ENCODE data around the gene TCHH. TPM values are rescaled to one million over a fixed set of nuclear protein-coding genes. Genes with fewer than 3 reads are reported as not detected.
A peak's percentile ranks its signal among the peaks of the same experiment; 100 is the strongest.

Gene TCHH
- total RNA-seq, 3 donors from 2014 or later = under 0.01 to 3.0 (median 0.15) TPM

DNA sequence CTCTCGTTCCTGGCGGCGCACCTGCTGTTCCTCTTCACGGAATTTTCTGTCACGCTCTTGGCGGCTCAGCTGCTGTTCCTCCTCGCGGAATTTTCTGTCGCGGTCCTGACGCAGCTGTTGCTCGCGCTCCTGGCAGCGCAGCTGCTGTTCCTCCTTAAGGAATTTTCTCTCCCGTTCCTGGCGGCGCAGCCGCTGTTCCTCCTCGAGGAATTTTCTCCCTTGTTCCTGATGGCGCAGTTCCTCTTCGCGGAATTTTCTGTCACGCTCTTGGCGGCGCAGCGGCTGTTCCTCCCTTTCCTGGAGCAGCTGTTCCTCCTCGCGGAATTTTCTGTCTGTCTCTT, 6.4 kb downstream of the TCHH start:
- Histone ChIP-seq H3K4me3 (peak overlapping the region; percentile 44 to 67 (median 48)), H3K27me3 (peaks cover 6 to 95% of the 10 kb centered on the region in 2 donors), H3K4me1 (peaks cover 0 to 10% of the 10 kb centered on the region in 2 donors)

DNA sequence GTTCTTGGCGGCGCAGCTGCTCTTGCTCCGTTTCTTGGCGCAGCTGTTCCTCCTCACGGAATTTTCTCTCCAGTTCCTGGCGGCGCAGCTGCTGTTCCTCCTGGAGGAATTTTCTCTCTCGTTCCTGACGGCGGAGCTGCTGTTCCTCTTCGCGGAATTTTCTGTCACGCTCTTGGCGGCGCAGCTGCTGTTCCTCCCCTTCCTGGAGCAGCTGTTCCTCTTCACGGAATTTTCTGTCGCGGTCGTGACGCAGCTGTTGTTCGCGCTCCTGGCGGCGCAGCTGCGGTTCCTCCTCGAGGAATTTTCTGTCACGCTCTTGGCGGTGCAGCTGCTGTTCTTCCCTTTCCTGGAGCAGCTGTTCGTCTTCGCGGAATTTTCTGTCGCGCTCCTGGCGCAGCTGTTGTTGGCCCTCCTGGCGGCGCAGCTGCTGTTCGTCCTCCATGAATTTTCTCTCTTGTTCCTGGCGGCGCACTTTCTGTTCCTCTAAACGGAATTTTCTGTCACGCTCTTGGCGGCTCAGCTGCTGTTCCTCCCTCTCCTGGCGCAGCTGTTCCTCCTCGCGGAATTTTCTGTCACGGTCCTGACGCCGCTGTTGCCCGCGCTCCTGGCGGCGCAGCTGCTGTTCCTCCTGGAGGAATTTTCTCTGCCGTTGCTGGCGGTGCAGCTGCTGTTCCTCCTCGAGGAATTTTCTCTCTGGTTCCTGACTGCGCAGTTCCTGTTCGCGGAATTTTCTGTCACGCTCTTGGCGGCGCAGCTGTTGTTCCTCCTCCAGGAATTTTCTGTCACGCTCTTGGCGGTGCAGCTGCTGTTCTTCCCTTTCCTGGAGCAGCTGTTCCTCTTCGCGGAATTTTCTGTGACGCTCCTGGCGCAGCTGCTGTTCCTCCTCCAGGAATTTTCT, 7.0 kb downstream of the TCHH start:
- intact Hi-C loops (cut with DNase I; ENCODE audit: low total_unique reads) = no loop called here
- Histone ChIP-seq H3K9me3 (no peaks in the 10 kb centered on the region), H3K4me1 (peaks cover 0 to 10% of the 10 kb centered on the region in 2 donors), H3K4me3 (peak overlapping the region; percentile 21 to 67 (median 26)), H3K27me3 (peaks cover 6 to 94% of the 10 kb centered on the region in 2 donors), H3K27ac (no peak overlapping the region), H3K36me3 (no peaks in the 10 kb centered on the region)
- TF ChIP-seq, protein P1, sequence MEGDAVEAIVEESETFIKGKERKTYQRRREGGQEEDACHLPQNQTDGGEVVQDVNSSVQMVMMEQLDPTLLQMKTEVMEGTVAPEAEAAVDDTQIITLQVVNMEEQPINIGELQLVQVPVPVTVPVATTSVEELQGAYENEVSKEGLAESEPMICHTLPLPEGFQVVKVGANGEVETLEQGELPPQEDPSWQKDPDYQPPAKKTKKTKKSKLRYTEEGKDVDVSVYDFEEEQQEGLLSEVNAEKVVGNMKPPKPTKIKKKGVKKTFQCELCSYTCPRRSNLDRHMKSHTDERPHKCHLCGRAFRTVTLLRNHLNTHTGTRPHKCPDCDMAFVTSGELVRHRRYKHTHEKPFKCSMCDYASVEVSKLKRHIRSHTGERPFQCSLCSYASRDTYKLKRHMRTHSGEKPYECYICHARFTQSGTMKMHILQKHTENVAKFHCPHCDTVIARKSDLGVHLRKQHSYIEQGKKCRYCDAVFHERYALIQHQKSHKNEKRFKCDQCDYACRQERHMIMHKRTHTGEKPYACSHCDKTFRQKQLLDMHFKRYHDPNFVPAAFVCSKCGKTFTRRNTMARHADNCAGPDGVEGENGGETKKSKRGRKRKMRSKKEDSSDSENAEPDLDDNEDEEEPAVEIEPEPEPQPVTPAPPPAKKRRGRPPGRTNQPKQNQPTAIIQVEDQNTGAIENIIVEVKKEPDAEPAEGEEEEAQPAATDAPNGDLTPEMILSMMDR (IDR thresholded peaks at IDR 0.05) = no peak
- TF ChIP-seq POLR2AphosphoS5 (IDR thresholded peaks at IDR 0.05) (no peak), POLR2A (IDR thresholded peaks at IDR 0.05) (no peak)
- no peak for DNase-seq (ENCODE audit: low spot score in 2 of 2)

More for the DNA sequence above, 6.4 kb downstream of the TCHH start:
- Histone ChIP-seq H3K36me3 (no peaks in the 10 kb centered on the region), H3K9me3 (no peaks in the 10 kb centered on the region), H3K27ac (no peak overlapping the region)
- no peak for TF ChIP-seq POLR2A (IDR thresholded peaks at IDR 0.05)
- TF ChIP-seq, protein P1 (IDR thresholded peaks at IDR 0.05) = no peak
- no peak for TF ChIP-seq POLR2AphosphoS5 (IDR thresholded peaks at IDR 0.05)
- no peak for DNase-seq (ENCODE audit: low spot score in 2 of 2)
- intact Hi-C loops (cut with DNase I; ENCODE audit: low total_unique reads) = no loop called here

DNA sequence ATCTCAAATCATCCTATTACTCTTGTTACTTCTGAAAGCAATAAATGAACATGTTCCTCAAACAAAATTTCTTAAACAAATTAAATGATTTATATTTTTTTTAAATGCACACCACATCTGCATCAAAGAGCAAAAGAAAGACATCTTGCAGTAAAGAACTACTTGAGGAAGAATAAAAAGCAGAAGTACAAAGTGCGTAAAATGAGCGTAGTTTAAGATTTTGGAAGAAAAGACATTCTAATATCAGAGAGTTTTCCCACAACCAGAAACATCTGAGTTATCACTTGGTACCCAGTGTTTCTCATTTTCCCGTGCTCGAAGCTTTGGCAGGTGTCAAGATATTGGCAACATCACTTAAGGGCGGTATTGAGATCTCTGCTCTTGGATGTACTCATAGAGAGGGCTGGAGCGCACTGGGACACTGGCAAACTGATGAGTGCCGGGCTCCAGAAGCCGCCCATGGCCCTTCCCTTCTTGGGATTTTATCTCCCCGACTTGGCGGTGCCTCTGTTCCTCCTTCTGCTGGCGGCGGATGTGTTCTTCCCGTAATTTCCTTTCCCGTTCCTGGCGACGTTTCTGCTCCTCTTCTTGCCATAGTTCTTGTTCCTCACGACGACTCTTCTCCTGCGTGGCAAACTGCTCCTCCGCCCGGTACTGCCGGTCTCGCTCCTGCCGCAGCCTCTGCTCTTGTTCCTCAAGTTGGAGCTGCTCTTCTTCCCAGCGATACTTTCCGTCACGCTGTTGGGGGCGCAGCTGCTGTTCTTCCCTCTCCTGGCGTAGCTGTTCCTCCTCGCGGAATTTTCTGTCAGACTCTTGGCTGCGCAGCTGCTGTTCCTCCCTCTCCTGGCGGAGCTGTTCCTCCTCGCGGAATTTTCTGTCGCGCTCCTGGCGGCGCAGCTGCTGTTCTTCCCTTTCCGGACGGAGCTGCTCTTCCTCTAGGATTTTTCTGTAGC, 7.9 kb downstream of the TCHH start:
- TF ChIP-seq POLR2A (IDR thresholded peaks at IDR 0.05) = no peak
- TF ChIP-seq POLR2AphosphoS5 (IDR thresholded peaks at IDR 0.05) = no peak
- TF ChIP-seq, protein P1 (IDR thresholded peaks at IDR 0.05) = no peak
- intact Hi-C loops (cut with DNase I; ENCODE audit: low total_unique reads) = no loop called here
- Histone ChIP-seq H3K4me1 (peaks cover 0 to 3% of the 10 kb centered on the region in 2 donors), H3K36me3 (no peaks in the 10 kb centered on the region), H3K27ac (no peak overlapping the region), H3K9me3 (no peaks in the 10 kb centered on the region), H3K4me3 (peak overlapping the region; percentile 21 to 67 (median 26)), H3K27me3 (peaks cover 6 to 93% of the 10 kb centered on the region in 2 donors)
- DNase-seq (ENCODE audit: low spot score in 2 of 2) = no peak

DNA sequence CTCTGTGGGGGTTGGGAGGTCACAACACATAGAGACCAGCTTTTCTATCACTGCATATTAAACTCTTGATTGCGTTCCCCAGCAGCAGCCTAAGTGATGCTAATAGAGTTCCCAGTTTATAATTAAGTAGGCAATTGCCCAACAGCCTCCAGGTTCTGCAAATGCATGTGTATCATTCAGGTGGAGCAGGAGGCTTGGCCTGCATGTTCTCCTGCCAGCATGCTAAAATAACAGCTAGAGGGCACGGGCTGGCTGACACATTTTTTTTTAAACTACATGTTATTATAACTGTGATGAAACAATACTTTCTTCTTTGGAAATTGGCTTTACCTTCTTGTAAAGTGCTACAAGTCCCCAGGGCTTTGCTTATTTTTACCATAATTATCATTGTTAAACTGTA, 10.4 kb downstream of the TCHH start:
- DNase-seq (ENCODE audit: low spot score in 2 of 2) = no peak
- peaks cover 6 to 91% of the 10 kb centered on the region in 2 donors for H3K27me3 ChIP-seq

More for the DNA sequence above, 10.4 kb downstream of the TCHH start:
- Histone ChIP-seq H3K36me3 (no peaks in the 10 kb centered on the region), H3K9me3 (no peaks in the 10 kb centered on the region), H3K4me3 (no peak overlapping the region), H3K4me1 (no peaks in the 10 kb centered on the region), H3K27ac (no peak overlapping the region)
- intact Hi-C loops (cut with DNase I; ENCODE audit: low total_unique reads) = no loop called here
- TF ChIP-seq POLR2A (IDR thresholded peaks at IDR 0.05) (no peak), POLR2AphosphoS5 (IDR thresholded peaks at IDR 0.05) (no peak)
- TF ChIP-seq, protein P1 (IDR thresholded peaks at IDR 0.05) = no peak

Measured in breast epithelium (tissue), 4 donors.